ENCODE data around the gene DCAKD. TPM values are rescaled to one million over a fixed set of nuclear protein-coding genes. Genes with fewer than 3 reads are reported as not detected.
A peak's percentile ranks its signal among the peaks of the same experiment; 100 is the strongest.

DCAKD gene
- total RNA-seq, 2 donors from 2014 or later, result 37.3 to 46.1 TPM

DNA sequence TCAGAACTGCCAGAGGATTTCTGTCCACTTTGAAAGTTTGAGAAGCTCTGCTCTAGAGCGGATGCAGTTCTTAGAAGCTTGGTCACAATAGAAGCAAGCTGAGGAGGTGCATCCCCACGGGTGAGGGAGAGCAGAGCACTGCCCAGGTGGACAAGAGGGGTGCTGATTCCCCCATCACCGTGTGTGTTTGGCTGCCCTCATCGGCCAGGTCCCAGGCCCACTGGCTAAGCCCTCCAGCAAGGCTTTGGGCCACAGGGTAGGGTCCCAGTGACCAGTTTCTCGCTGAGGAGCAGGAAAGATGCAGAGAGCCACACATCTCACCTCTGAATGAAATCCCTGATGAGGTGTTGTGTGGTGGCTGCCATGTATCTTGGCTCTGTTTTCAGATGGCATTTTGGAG, 36.5 kb upstream of the DCAKD start:
- no peak for DNase-seq (ENCODE audit: low spot score)
- Histone ChIP-seq H3K9me3 (no peaks in the 10 kb centered on the region), H3K36me3 (peaks cover 79% of the 10 kb centered on the region), H3K27ac (peak overlapping the region; percentile 11 to 51), H3K27me3 (no peaks in the 10 kb centered on the region), H3K4me1 (peaks cover 0 to 32% of the 10 kb centered on the region in 2 donors), H3K4me3 (no peak overlapping the region)
- TF ChIP-seq CTCF (IDR thresholded peaks at IDR 0.05), result no peak

DNA sequence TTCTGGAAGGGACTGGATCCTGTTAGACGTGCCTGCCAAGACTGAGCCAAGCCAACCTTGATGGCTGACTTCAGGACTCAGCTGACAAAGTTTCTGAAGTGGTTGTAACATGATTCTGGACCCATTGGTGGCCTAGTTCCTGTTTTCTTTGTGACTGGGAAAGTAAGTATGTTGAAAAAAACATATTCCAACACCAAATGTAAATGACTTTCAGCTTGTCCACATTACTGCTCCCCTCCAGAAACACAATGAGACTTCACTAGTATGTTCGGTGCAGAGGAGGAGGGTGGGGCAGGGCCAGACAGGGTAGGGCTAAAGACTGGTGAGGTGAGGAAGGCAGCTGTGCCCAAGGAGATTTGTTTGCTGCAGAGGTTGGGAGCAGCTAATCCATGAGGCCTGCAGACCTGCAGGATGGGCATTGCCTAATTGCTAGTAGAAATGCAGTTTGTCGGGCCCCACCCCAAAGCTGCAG, 36.1 kb upstream of the DCAKD start:
- Histone ChIP-seq H3K4me1 (peaks cover 0 to 28% of the 10 kb centered on the region in 2 donors), H3K27ac (peak overlapping the region; percentile 11 to 51), H3K4me3 (no peak overlapping the region), H3K9me3 (no peaks in the 10 kb centered on the region), H3K27me3 (no peaks in the 10 kb centered on the region), H3K36me3 (peaks cover 83% of the 10 kb centered on the region)
- DNase-seq (ENCODE audit: low spot score), result no peak
- TF ChIP-seq CTCF (IDR thresholded peaks at IDR 0.05), result no peak

- Histone ChIP-seq H3K4me3 (no peak overlapping the region), H3K9me3 (no peaks in the 10 kb centered on the region), H3K4me1 (peaks cover 0 to 22% of the 10 kb centered on the region in 2 donors), H3K36me3 (peaks cover 89% of the 10 kb centered on the region), H3K27ac (peak overlapping the region; percentile 2 to 51), H3K27me3 (no peaks in the 10 kb centered on the region)
- DNase-seq (ENCODE audit: low spot score), result no peak
- TF ChIP-seq CTCF (IDR thresholded peaks at IDR 0.05), result no peak
These were observed 35.6 kb upstream of the DCAKD start for GRCh38 chr17:45086865-45087503.

GRCh38 chr17:45086391-45086790, 35.0 kb upstream of the DCAKD start:
- H3K27me3 ChIP-seq, result no peaks in the 10 kb centered on the region
- H3K4me1 ChIP-seq, result peaks cover 0 to 19% of the 10 kb centered on the region in 2 donors
- no peak for DNase-seq (ENCODE audit: low spot score)
- H3K4me3 ChIP-seq, result no peak overlapping the region
- no peak for TF ChIP-seq CTCF (IDR thresholded peaks at IDR 0.05)
- H3K9me3 ChIP-seq, result no peaks in the 10 kb centered on the region
- H3K36me3 ChIP-seq, result peaks cover 91% of the 10 kb centered on the region
- H3K27ac ChIP-seq, result peak overlapping the region in 1 of 2 donors; percentile 2

DNA sequence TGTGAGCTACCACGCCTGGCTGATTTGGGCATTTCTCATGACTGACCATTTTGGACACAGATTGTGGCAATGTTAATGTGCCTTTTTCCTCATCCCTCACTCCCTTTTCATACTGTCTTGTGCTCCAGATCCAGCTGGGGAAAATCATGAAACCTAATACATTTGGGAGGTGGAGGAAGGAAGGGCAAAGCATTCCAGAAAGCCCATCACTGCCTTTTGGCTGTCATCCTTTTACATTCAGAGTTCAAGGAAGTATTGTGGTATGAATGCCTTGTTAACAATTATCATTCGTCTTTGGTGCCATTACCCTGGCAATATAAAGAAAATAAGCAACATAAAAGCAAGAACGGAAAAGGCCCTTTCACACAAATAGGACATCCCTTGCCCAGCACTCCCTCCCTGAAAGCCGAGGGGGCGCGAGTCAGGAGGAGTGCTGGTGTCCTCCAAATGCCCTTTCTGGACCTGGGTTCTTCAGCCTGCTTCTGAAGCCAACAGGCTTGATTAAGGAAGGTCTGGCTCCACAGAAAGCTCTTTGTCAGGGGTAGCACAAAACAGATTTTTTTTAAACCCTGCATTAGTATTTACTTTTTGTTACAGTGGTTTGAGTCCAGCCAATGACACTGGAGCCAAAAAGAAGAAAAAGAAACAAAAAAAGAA, 29.7 kb upstream of the DCAKD start:
- TF ChIP-seq CTCF (IDR thresholded peaks at IDR 0.05), result no peak
- H3K36me3 ChIP-seq, result peaks cover 45% of the 10 kb centered on the region
- DNase-seq (ENCODE audit: low spot score), result no peak
- H3K4me1 ChIP-seq, result peaks cover 0 to 19% of the 10 kb centered on the region in 2 donors
- H3K9me3 ChIP-seq, result no peaks in the 10 kb centered on the region
- H3K27me3 ChIP-seq, result no peaks in the 10 kb centered on the region
- H3K4me3 ChIP-seq, result no peak overlapping the region
- H3K27ac ChIP-seq, result peak overlapping the region; percentile 8 to 28
